ENCODE data around the gene MPRIP. TPM values are rescaled to one million over a fixed set of nuclear protein-coding genes. Genes with fewer than 3 reads are reported as not detected.
A peak's percentile ranks its signal among the peaks of the same experiment; 100 is the strongest.

MPRIP gene
- total RNA-seq, 1 experiment from 2014 or later, result 284 TPM

- H3K4me1 ChIP-seq, result peaks cover 60% of the 10 kb centered on the region
- Mint-ChIP-seq H3K4me1 (ENCODE audit: low read depth, unreplicated experiment) (peaks cover 61% of the 10 kb centered on the region), H3K9me3 (ENCODE audit: unreplicated experiment) (no peaks in the 10 kb centered on the region), H3K36me3 (ENCODE audit: insufficient read depth, unreplicated experiment) (peaks cover 8% of the 10 kb centered on the region), H3K4me3 (ENCODE audit: unreplicated experiment) (peak overlapping the region; percentile 21), H3K27me3 (ENCODE audit: insufficient read depth, unreplicated experiment) (no peaks in the 10 kb centered on the region), H3K27ac (ENCODE audit: unreplicated experiment) (peak overlapping the region; percentile 94)
- H3K9me3 ChIP-seq, result no peaks in the 10 kb centered on the region
- BruUV-seq (replicated peaks), result TSS peak; percentile 19
- no peak for TF ChIP-seq CTCF (IDR thresholded peaks at IDR 0.05; ENCODE audit: insufficient read depth in 1 of 2, low read depth in 1 of 2, low read length in 1 of 2, severe bottlenecking in 1 of 2, unreplicated experiment in 1 of 2)
- H3K4me3 ChIP-seq (ENCODE audit: low read depth, low read length), result no peak overlapping the region
- DNase-seq, result no peak
- intact Hi-C loops (cut with micrococcal nuclease; ENCODE audit: unreplicated experiment), result loop anchor here (1.0 kb wide), 2 partner anchors 10 to 60 kb away; no protein-coding TSS in a partner anchor
- H3K36me3 ChIP-seq (ENCODE audit: control insufficient read depth, insufficient read depth, low read length), result no peaks in the 10 kb centered on the region
- CTCF ChIA-PET, result interaction anchor here (1.0 to 2.5 kb wide), 2 partner anchors 10 to 11 kb away, joined by 3 to 9 read pairs; no protein-coding TSS in a partner anchor
- POLR2A ChIA-PET, result interaction anchor here (3.2 kb wide), 1 partner anchor 10 kb away, joined by 20 read pairs; no protein-coding TSS in a partner anchor
- H3K27me3 ChIP-seq (replicated peaks; ENCODE audit: control insufficient read depth, insufficient read depth, low read length), result no peaks in the 10 kb centered on the region
Observed at GRCh38 chr17:17018021-17018441, 24.2 kb upstream of the MPRIP start.

- H3K4me1 ChIP-seq, result peaks cover 61% of the 10 kb centered on the region
- H3K4me1 Mint-ChIP-seq (ENCODE audit: low read depth, unreplicated experiment), result peaks cover 65% of the 10 kb centered on the region
- TF ChIP-seq CTCF (IDR thresholded peaks at IDR 0.05; ENCODE audit: insufficient read depth in 1 of 2, low read depth in 1 of 2, low read length in 1 of 2, severe bottlenecking in 1 of 2, unreplicated experiment in 1 of 2), result no peak
- no peaks in the 10 kb centered on the region for H3K27me3 ChIP-seq (replicated peaks; ENCODE audit: control insufficient read depth, insufficient read depth, low read length)
- BruUV-seq (replicated peaks), result no TSS peak
- peaks cover 8% of the 10 kb centered on the region for H3K36me3 Mint-ChIP-seq (ENCODE audit: insufficient read depth, unreplicated experiment)
- H3K36me3 ChIP-seq (ENCODE audit: control insufficient read depth, insufficient read depth, low read length), result no peaks in the 10 kb centered on the region
- H3K27ac Mint-ChIP-seq (ENCODE audit: unreplicated experiment), result peak overlapping the region; percentile 94
- POLR2A ChIA-PET, result interaction anchor here (3.2 kb wide), 1 partner anchor 10 kb away, joined by 20 read pairs; no protein-coding TSS in a partner anchor
- intact Hi-C loops (cut with micrococcal nuclease; ENCODE audit: unreplicated experiment), result loop anchor here (1.0 kb wide), 2 partner anchors 9 to 59 kb away; no protein-coding TSS in a partner anchor
- peak overlapping the region; percentile 21 for H3K4me3 Mint-ChIP-seq (ENCODE audit: unreplicated experiment)
- peak; percentile 93 to 96 for DNase-seq
- H3K4me3 ChIP-seq (ENCODE audit: low read depth, low read length), result no peak overlapping the region
- H3K9me3 Mint-ChIP-seq (ENCODE audit: unreplicated experiment), result no peaks in the 10 kb centered on the region
- H3K27me3 Mint-ChIP-seq (ENCODE audit: insufficient read depth, unreplicated experiment), result no peaks in the 10 kb centered on the region
- CTCF ChIA-PET, result interaction anchor here (0.7 to 2.5 kb wide), 3 partner anchors 9 to 22 kb away, joined by 3 to 9 read pairs (median 4); no protein-coding TSS in a partner anchor
- no peaks in the 10 kb centered on the region for H3K9me3 ChIP-seq
Observed at GRCh38 chr17:17018612-17019429, 23.4 kb upstream of the MPRIP start.

- Mint-ChIP-seq H3K36me3 (ENCODE audit: insufficient read depth, unreplicated experiment) (peaks cover 8% of the 10 kb centered on the region), H3K4me3 (ENCODE audit: unreplicated experiment) (peak overlapping the region; percentile 21), H3K4me1 (ENCODE audit: low read depth, unreplicated experiment) (peaks cover 68% of the 10 kb centered on the region), H3K27ac (ENCODE audit: unreplicated experiment) (peak overlapping the region; percentile 94), H3K27me3 (ENCODE audit: insufficient read depth, unreplicated experiment) (no peaks in the 10 kb centered on the region), H3K9me3 (ENCODE audit: unreplicated experiment) (no peaks in the 10 kb centered on the region)
- Histone ChIP-seq H3K36me3 (ENCODE audit: control insufficient read depth, insufficient read depth, low read length) (no peaks in the 10 kb centered on the region), H3K27me3 (replicated peaks; ENCODE audit: control insufficient read depth, insufficient read depth, low read length) (no peaks in the 10 kb centered on the region), H3K4me3 (ENCODE audit: low read depth, low read length) (no peak overlapping the region), H3K9me3 (no peaks in the 10 kb centered on the region), H3K4me1 (peaks cover 61% of the 10 kb centered on the region)
- intact Hi-C loops (cut with micrococcal nuclease; ENCODE audit: unreplicated experiment), result no loop called here
- ChIA-PET CTCF (interaction anchor here (0.7 to 2.5 kb wide), 2 partner anchors 9 to 21 kb away, joined by 4 to 9 read pairs; no protein-coding TSS in a partner anchor), POLR2A (interaction anchor here (3.2 kb wide), 1 partner anchor 9 kb away, joined by 20 read pairs; no protein-coding TSS in a partner anchor)
- TF ChIP-seq CTCF (IDR thresholded peaks at IDR 0.05; ENCODE audit: insufficient read depth in 1 of 2, low read depth in 1 of 2, low read length in 1 of 2, severe bottlenecking in 1 of 2, unreplicated experiment in 1 of 2), result no peak
- DNase-seq, result no peak
- BruUV-seq (replicated peaks), result no TSS peak
Observed at GRCh38 chr17:17019430-17019762, 22.9 kb upstream of the MPRIP start.
